HepG2 (cell line): Measurements from ENCODE around the gene APOBEC3B. TPM values are rescaled to one million over a fixed set of nuclear protein-coding genes. Genes with fewer than 3 reads are reported as not detected.

Experiments used
- ATAC-seq: fragments of 200-7000 bp; cut with Tn5 transposase; 3 replicates; pipeline ENCODE4 v1.9.1; 2020; ENCODE audit warnings: mild to moderate bottlenecking, moderate library complexity
- BruUV-seq: library from RNA; stranded (reverse); fragments of 400-500 nt; replicated peaks from 2 replicates; lab custom pipeline; 2021; lab: Mats Ljungman, UMichigan
- CTCF ChIA-PET: fragments of 300-600 bp; formaldehyde crosslinking; extraction: SDS; loops from one replicate; lab custom pipeline; 2021; ENCODE audit warnings: low total read pairs, inconsistent platforms, low intra/inter-chr PET ratio; lab: Yijun Ruan, JAX
- POLR2A ChIA-PET: fragments of 350-600 bp; sonication (Branson Sonifier 250); formaldehyde crosslinking; loops from one replicate; lab custom pipeline; 2020; ENCODE audit warnings: antibody characterized with exemption, inconsistent platforms; lab: Yijun Ruan, JAX
- DNase-seq: peaks from one replicate; pipeline ENCODE4 v3.0.0-alpha.2; 2015; ENCODE audit warnings: low spot score
- FAIRE-seq: peaks from 3 replicates; lab custom pipeline; 2011; peaks lifted over from hg19 to GRCh38; lab: Jason Lieb, UNC
- H2AFZ ChIP-seq: one replicate; pipeline ENCODE4 v1.6.1; 2011; ENCODE audit warnings: low read length, inconsistent platforms
- H3K27ac ChIP-seq: fragments of 300-600 bp; 3 replicates; pipeline ENCODE4 v1.8.0; 2011; ENCODE audit warnings: mixed run types, mild to moderate bottlenecking, mixed read lengths, low read length, inconsistent platforms; ENCODE audit not compliant: insufficient read depth; ENCODE audit errors: extremely low read length
- H3K27me3 ChIP-seq, 2 experiments: fragments of 200-600 bp in 1 of 2; 2 replicates in 1 of 2; 3 replicates in 1 of 2; pipeline versions ENCODE4 v1.6.0 to v1.8.0; 2011; ENCODE audit warnings: low read length in 2 of 2, mild to moderate bottlenecking in 2 of 2, moderate library complexity in 2 of 2, inconsistent platforms in 1 of 2; ENCODE audit not compliant: insufficient read depth in 2 of 2, control insufficient read depth in 1 of 2
- H3K36me3 ChIP-seq, 2 experiments: fragments of 200-600 bp in 1 of 2; replicated peaks in 1 of 2; 2 replicates in 1 of 2; 3 replicates in 1 of 2; pipeline versions ENCODE4 v1.5.1 to v1.8.0; 2011; ENCODE audit warnings: low read length in 2 of 2, inconsistent platforms in 1 of 2; ENCODE audit not compliant: insufficient read depth in 2 of 2, control insufficient read depth in 1 of 2
- H3K4me1 ChIP-seq: 2 replicates; pipeline ENCODE4 v1.5.1; 2012; ENCODE audit warnings: low read length, inconsistent platforms; ENCODE audit not compliant: insufficient read depth
- H3K4me2 ChIP-seq: 2 replicates; pipeline ENCODE4 v1.6.0; 2011; ENCODE audit warnings: low read depth, low read length, inconsistent platforms
- H3K4me3 ChIP-seq, 3 experiments: fragments of 200-600 bp in 1 of 3; sonication (generic), shearing (Covaris generic) in 1 of 3; replicated peaks in 1 of 3; 2 replicates each; pipeline ENCODE4 v1.5.1; 2011 to 2016; ENCODE audit warnings: low read length in 3 of 3, inconsistent platforms in 2 of 3, low read depth in 2 of 3, mild to moderate bottlenecking in 2 of 3, control low read depth in 1 of 3, mixed read lengths in 1 of 3; ENCODE audit not compliant: insufficient read depth in 1 of 3
- H3K79me2 ChIP-seq: one replicate; pipeline ENCODE4 v1.6.1; 2011; ENCODE audit warnings: low read length, inconsistent platforms; ENCODE audit not compliant: insufficient read depth
- H3K9ac ChIP-seq: 2 replicates; pipeline ENCODE4 v1.6.0; 2011; ENCODE audit warnings: mild to moderate bottlenecking, low read depth, low read length, inconsistent platforms; ENCODE audit not compliant: insufficient read depth
- H3K9me3 ChIP-seq: 2 replicates; pipeline ENCODE4 v1.5.1; 2012; ENCODE audit warnings: mild to moderate bottlenecking, low read length
- H4K20me1 ChIP-seq: 2 replicates; pipeline ENCODE4 v1.6.0; 2011; ENCODE audit warnings: inconsistent platforms, mild to moderate bottlenecking, low read length, moderate library complexity; ENCODE audit not compliant: insufficient read depth
- HOXD1 ChIP-seq: sonication (generic); formaldehyde crosslinking; IDR thresholded peaks from 2 replicates; pipeline ENCODE4 v1.5.0; 2020; ENCODE audit warnings: missing genetic modification reagents
- MAF1 ChIP-seq: sonication (generic); formaldehyde crosslinking; IDR thresholded peaks from 2 replicates; pipeline ENCODE4 v1.5.0; 2020; ENCODE audit warnings: missing genetic modification reagents, borderline replicate concordance
- MAFF ChIP-seq: IDR thresholded peaks from 2 replicates; pipeline ENCODE4 v1.6.1; 2011; ENCODE audit warnings: low read depth, low read length, improper control_type of control experiment
- MAFK ChIP-seq, 2 experiments: IDR thresholded peaks in 1 of 2; conservative IDR thresholded peaks in 1 of 2; 2 replicates each; pipeline ENCODE4 v1.6.1; 2011; ENCODE audit warnings: improper control_type of control experiment in 2 of 2, low read length in 2 of 2
- NR2F1 ChIP-seq, 2 experiments: fragments of 450-650 bp in 1 of 2; formaldehyde crosslinking in 1 of 2; IDR thresholded peaks; 2 replicates each; pipeline versions ENCODE4 v1.5.0 to v1.6.1; 2016 to 2020; ENCODE audit warnings: mild to moderate bottlenecking in 1 of 2, missing compliant biosample characterization in 1 of 2, missing genetic modification reagents in 1 of 2, moderate library complexity in 1 of 2
- PAX8 ChIP-seq: sonication (generic); formaldehyde crosslinking; IDR thresholded peaks from 2 replicates; pipeline ENCODE4 v1.8.0; 2022; ENCODE audit warnings: mild to moderate bottlenecking, missing genetic modification reagents, borderline replicate concordance
- POLR2AphosphoS2 ChIP-seq: IDR thresholded peaks from 2 replicates; pipeline ENCODE4 v1.6.1; 2011; ENCODE audit warnings: low read depth, low read length, improper control_type of control experiment
- RELA ChIP-seq: sonication (generic); formaldehyde crosslinking; IDR thresholded peaks from 2 replicates; pipeline ENCODE4 v1.4.0; 2020; ENCODE audit warnings: missing genetic modification reagents
- SIN3A ChIP-seq: IDR thresholded peaks from 2 replicates; pipeline ENCODE4 v1.6.1; 2011; ENCODE audit warnings: low read depth, mild to moderate bottlenecking, control low read depth, low read length, borderline replicate concordance
- STAT5B ChIP-seq: sonication (generic); formaldehyde crosslinking; IDR thresholded peaks from 2 replicates; pipeline ENCODE4 v1.4.0; 2020; ENCODE audit warnings: missing genetic modification reagents
- ZSCAN9 ChIP-seq: IDR thresholded peaks from 2 replicates; pipeline ENCODE4 v1.6.1; 2016; ENCODE audit warnings: borderline replicate concordance
- WGBS: methylation state at CpG from one replicate; pipeline ENCODE4 v1.1.6; 2017; ENCODE audit warnings: low lambda C conversion rate; 5-methylcytosine and 5-hydroxymethylcytosine counted together
- in situ Hi-C: cut with HindIII; loops from 2 replicates; pipeline ENCODE4 v1.10.0; 2017; ENCODE audit warnings: low pct_unique_long_range_greater_than_20kb; ENCODE audit not compliant: extremely low pct_ligation_motif_present
- intact Hi-C: fragments of 100-400 bp; cut with micrococcal nuclease; formaldehyde crosslinking; loops from one replicate; pipeline ENCODE4 v1.10.0; 2022; ENCODE audit not compliant: unreplicated experiment
- polyA plus RNA-seq, 8 experiments: library from polyadenylated mRNA; depleted of rRNA in 3 of 8; stranded (reverse) in 7 of 8; unstranded in 1 of 8; fragments of >200 nt; fragmentation: Illumina TruSeq in 4 of 8; extraction: Trizol in 4 of 8; gene quantifications; 2 replicates each; pipeline versions ENCODE4 v1.2.1 to v1.2.3, GENCODE V29; 2011 to 2016; ENCODE audit warnings: low read depth in 4 of 8, missing spikeins in 1 of 8, mixed read lengths in 1 of 8; ENCODE audit not compliant: insufficient read depth in 1 of 8
- total RNA-seq, 5 experiments: library from RNA; depleted of rRNA; stranded (reverse); fragments of >200 nt; fragmentation: Illumina TruSeq; extraction: Trizol; gene quantifications; 2 replicates each; pipeline ENCODE4 v1.2.3, GENCODE V29; 2016; ENCODE audit warnings: low read depth in 1 of 5
- TF ChIP-seq, protein P1 (sequence below): IDR thresholded peaks from 2 replicates; pipeline ENCODE4 v1.6.1; 2016; ENCODE audit warnings: low read depth

Gene APOBEC3B
- total and polyA plus RNA-seq, 2 of the 13 experiments (the other 11 are each of a cell fraction or from before 2014, with no cell fraction given), result 6.7 to 8.8 TPM

DNA sequence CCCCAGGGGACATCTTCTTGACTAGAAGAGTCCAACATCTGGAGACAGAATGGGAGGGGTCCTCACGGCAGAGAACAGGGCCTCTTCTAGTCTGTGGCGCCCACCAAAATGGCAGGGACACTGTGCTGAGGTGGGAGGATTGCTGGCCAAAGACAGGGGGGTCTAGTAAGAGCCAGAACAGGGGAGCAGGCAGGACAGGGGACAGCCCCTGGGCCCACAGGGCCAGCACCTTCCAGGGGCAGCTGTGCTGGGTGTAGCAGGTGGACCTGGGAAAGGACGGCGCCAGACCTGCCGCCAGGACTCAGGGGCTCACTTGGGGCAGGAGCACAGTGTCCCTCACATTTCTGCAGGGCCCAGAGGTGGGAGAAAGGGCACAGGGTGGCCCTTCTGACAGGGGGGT, 25.6 kb upstream of the APOBEC3B start:
- ATAC-seq, result no peak

DNA sequence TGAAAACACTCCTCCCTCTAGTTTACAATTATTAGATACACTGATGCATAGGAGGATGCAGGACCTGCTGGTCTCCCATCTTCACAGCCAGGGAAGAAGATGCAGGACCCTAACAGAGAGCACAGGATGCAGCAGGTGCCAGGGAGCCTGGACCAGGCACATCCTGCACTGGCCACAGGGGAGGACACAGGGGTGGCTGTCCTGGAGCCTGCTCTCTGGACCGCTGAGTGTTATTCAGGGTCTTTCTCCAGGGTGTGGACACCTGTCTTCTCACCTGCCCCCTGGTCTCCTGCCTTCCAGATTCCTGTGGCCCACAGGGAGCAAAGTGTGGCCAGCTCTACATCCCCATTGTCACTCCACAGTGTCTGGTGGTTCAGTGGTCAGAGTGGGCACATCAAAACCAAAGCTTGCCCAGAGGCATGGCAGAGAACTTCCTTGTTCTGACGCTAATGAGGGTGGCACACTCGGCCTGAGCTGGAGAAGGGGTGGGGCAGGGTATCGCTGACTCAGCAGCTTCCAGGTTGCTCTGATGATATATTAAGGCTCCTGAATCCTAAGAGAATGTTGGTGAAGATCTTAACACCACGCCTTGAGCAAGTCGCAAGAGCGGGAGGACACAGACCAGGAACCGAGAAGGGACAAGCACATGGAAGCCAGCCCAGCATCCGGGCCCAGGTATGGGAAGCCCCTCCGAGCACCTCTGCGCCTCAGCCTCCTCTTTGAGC, 24.9 kb upstream of the APOBEC3B start, which contains the start of gene APOBEC3A:
Gene APOBEC3A (plus strand): TSS at position 564 of the 725 bp plus-strand sequence. CDS start 83 bp downstream, at position 647.
- intact Hi-C loops (no loop called here), in situ Hi-C loops (no loop called here)
- 51% methylated on average over 9 of the region's 11 CpGs for WGBS
- POLR2A ChIA-PET, result no interaction called here
- Histone ChIP-seq H2AFZ (no peak within 1 kb of the TSS), H3K9me3 (no peaks in the 10 kb centered on the region), H3K4me2 (no peak within 1 kb of the TSS), H3K27me3 (peaks cover 0 to 20% of the 10 kb centered on the region in 2 experiments; a peak in 4 of 5 replicates), H3K27ac (no peak within 1 kb of the TSS), H3K4me3 (no peak within 1 kb of the TSS), H4K20me1 (no peaks in the 10 kb centered on the region), H3K36me3 (no peaks in the 10 kb centered on the region), H3K4me1 (peaks cover 18% of the 10 kb centered on the region), H3K79me2 (no peaks in the 10 kb centered on the region), H3K9ac (no peak within 1 kb of the TSS)
- FAIRE-seq (no peak), DNase-seq (no peak), ATAC-seq (no peak)
- BruUV-seq, result no TSS peak
- TF ChIP-seq SIN3A, result no peak
- peak; percentile 95 to 97 for TF ChIP-seq MAFK (conservative IDR thresholded peaks at IDR 0.05 in 1 of 2, IDR thresholded peaks at IDR 0.05 in 1 of 2; ENCODE audit: low read length in 2 of 2)
- no peak for TF ChIP-seq POLR2AphosphoS2
- no peak for TF ChIP-seq RELA (CRISPR knock-in tag)
- no peak for TF ChIP-seq PAX8 (CRISPR knock-in tag)
- TF ChIP-seq STAT5B (CRISPR knock-in tag), result no peak
- TF ChIP-seq MAFF, result peak; percentile 96
- no peak for TF ChIP-seq NR2F1 (CRISPR knock-in tag; IDR thresholded peaks at IDR 0.05)
- TF ChIP-seq, protein P1, sequence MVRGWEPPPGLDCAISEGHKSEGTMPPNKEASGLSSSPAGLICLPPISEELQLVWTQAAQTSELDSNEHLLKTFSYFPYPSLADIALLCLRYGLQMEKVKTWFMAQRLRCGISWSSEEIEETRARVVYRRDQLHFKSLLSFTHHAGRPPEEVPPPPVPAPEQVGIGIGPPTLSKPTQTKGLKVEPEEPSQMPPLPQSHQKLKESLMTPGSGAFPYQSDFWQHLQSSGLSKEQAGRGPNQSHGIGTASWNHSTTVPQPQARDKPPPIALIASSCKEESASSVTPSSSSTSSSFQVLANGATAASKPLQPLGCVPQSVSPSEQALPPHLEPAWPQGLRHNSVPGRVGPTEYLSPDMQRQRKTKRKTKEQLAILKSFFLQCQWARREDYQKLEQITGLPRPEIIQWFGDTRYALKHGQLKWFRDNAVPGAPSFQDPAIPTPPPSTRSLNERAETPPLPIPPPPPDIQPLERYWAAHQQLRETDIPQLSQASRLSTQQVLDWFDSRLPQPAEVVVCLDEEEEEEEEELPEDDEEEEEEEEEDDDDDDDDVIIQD (CRISPR knock-in tag), result no peak
- CTCF ChIA-PET, result no interaction called here

More for the DNA sequence above, 25.6 kb upstream of the APOBEC3B start:
- ChIA-PET POLR2A (no interaction called here), CTCF (no interaction called here)
- H3K9me3 ChIP-seq, result no peaks in the 10 kb centered on the region
- H3K36me3 ChIP-seq, result no peaks in the 10 kb centered on the region
- TF ChIP-seq MAF1 (no peak), HOXD1 (CRISPR knock-in tag) (no peak), ZSCAN9 (CRISPR knock-in tag) (no peak)
- TF ChIP-seq, all 625 proteins: peak for 0
- H3K27me3 ChIP-seq, result peaks cover 1 to 20% of the 10 kb centered on the region in 2 experiments
- no peak overlapping the region for H3K4me3 ChIP-seq
- in situ Hi-C loops (no loop called here), intact Hi-C loops (no loop called here)
- FAIRE-seq (no peak), DNase-seq (no peak)
- no peak overlapping the region for H3K9ac ChIP-seq
- 0% methylated on average over 2 of the region's 5 CpGs for WGBS
- BruUV-seq, result no TSS peak
- H3K4me1 ChIP-seq, result peaks cover 18% of the 10 kb centered on the region
- no peak overlapping the region for H3K27ac ChIP-seq
- no peak overlapping the region for H3K4me2 ChIP-seq
- no peak overlapping the region for H2AFZ ChIP-seq
- H4K20me1 ChIP-seq, result no peaks in the 10 kb centered on the region
- H3K79me2 ChIP-seq, result no peaks in the 10 kb centered on the region
